ENCODE data around the gene VASN.

DNA sequence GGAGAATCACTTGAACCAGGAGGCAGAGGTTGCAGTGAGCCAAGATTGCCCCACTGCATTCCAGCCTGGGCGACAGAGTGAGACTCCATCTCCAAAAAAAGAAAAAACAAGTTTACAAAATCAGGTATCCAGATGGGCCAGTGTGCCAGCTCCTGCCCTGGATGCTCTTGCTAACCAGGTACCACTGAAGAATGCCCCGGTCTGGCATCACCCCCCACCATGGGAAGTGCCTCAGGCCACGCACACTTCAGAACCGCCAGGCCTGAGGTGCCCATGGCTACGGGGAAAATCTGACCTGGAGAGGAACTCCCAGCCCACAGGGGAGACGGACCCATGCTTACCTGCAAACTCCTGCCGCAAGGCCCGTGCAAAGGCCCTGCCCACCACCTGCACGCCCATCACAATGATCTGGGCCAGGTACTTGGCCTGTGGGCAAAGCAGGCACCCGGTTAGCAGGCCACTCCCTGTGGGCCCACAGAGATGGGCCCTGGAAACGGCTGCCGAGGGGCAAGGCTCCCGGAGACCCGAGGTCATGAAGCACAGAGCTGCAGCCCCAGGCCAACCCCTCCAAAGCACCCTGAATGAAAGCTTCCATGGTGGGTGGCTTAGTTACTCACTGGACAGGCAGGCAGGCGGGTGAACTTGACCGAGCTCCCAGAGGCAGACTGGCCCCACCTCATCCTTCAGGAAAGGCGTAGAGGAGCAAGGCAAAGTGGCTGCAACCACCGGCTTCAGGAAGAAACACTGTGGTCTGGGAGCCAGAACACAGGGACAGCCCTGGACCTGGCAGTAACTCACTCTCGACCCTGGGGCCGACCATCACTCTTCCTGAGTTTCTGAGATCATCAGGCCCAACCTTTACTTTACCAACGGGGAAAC is 28.5 kb upstream of the VASN start:
- TF ChIP-seq POLR2A (IDR thresholded peaks at IDR 0.05; ENCODE audit: low read depth, low read length) (no peak), TAF1 (IDR thresholded peaks at IDR 0.05; ENCODE audit: borderline replicate concordance, low read depth, low read length) (no peak), POLR2AphosphoS5 (IDR thresholded peaks at IDR 0.05; ENCODE audit: low read depth, low read length) (no peak)

Measured in GM12892 (cell line).